ENCODE results near the gene TRAPPC3L. TPM values are rescaled to one million over a fixed set of nuclear protein-coding genes. Genes with fewer than 3 reads are reported as not detected.

The TRAPPC3L gene
- total RNA-seq, 1 donor from 2014 or later: 0.40 TPM

GRCh38 chr6:116450185-116450710, 95.2 kb downstream of the TRAPPC3L start:
- DNase-seq (no peak), ATAC-seq (no peak)
- intact Hi-C loops (cut with micrococcal nuclease): no loop called here

DNA sequence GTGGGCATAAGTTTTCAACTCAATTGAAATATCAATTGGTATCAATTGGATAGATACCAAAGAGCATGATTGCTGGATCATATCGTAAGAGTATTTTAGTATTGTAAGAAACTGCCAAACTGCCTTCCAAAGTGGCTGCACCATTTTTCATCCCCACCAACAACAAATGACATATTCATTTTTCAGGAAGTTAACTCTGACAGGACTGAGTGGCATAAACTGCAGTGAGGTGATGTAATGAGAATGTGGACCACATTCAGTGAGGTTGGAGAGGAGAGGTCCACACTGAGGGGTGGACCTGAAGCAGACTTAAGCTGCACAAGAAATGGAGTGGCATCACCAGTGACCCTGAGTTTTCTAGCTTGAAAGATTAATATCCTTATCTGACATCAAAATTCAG, 95.9 kb downstream of the TRAPPC3L start:
- intact Hi-C loops (cut with micrococcal nuclease): loop anchor here (10.0 kb wide), 1 partner anchor 155 kb away; no protein-coding TSS in a partner anchor
- ATAC-seq: no peak
- DNase-seq: no peak

GRCh38 chr6:116447496-116448011, 97.9 kb downstream of the TRAPPC3L start:
- intact Hi-C loops (cut with micrococcal nuclease): loop anchor here (10.0 kb wide), 1 partner anchor 153 kb away; no protein-coding TSS in a partner anchor
- ATAC-seq (peak; percentile 53), DNase-seq (no peak)

DNA sequence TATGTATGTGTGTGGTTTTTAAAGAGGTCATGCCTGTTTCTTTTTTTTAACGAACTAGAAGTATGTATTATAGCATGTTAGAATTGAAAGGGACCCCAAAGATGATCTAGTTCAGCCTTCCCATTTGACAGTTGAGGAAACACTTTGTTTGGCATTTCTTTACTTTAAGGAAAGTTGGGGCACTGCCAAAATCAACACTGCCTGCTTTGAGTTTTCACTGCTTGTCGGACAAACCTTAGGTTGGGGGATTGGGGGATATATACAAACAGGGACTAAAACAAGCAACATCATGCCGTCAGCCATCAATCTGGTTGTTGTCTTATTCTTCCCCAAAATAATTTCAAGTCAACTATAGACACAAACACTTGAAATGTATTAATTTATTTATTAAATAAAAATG, 98.4 kb downstream of the TRAPPC3L start:
- no peak for DNase-seq
- ATAC-seq: no peak
- intact Hi-C loops (cut with micrococcal nuclease): loop anchor here (10.0 kb wide), 1 partner anchor 152 kb away; no protein-coding TSS in a partner anchor

GRCh38 chr6:116446399-116446798, 99.1 kb downstream of the TRAPPC3L start:
- no peak for ATAC-seq
- intact Hi-C loops (cut with micrococcal nuclease): loop anchor here (10.0 kb wide), 1 partner anchor 152 kb away; no protein-coding TSS in a partner anchor
- DNase-seq: no peak

- ATAC-seq (no peak), DNase-seq (no peak)
- intact Hi-C loops (cut with micrococcal nuclease): loop anchor here (10.0 kb wide), 1 partner anchor 150 kb away; no protein-coding TSS in a partner anchor
Measured at GRCh38 chr6:116445102-116445501, 100.4 kb downstream of the TRAPPC3L start.

Other genes with a start within 250 kb of the TRAPPC3L start
- 12.7 TPM for gene DSE, start 174.7 kb downstream of the TRAPPC3L start, total RNA-seq
- 1.2 TPM for gene CALHM6, start 84.3 kb downstream of the TRAPPC3L start, total RNA-seq
- 2.4 TPM for gene CALHM5, start 34.0 kb downstream of the TRAPPC3L start, total RNA-seq
- gene CALHM4, start 8.1 kb upstream of the TRAPPC3L start, total RNA-seq: 0.32 TPM
- 72.4 TPM for gene RWDD1, start 25.8 kb upstream of the TRAPPC3L start, total RNA-seq
- gene RSPH4A, start 70.8 kb upstream of the TRAPPC3L start, total RNA-seq: 0.17 TPM
- gene ZUP1, start 123.1 kb upstream of the TRAPPC3L start, total RNA-seq: 3.8 TPM
- 7.2 TPM for gene KPNA5, start 135.5 kb upstream of the TRAPPC3L start, total RNA-seq
- 3.6 TPM for gene FAM162B, start 220.0 kb upstream of the TRAPPC3L start, total RNA-seq